Parietal lobe (tissue), 1 donor: Measurements from ENCODE around the gene FAM3D. TPM values are rescaled to one million over a fixed set of nuclear protein-coding genes. Genes with fewer than 3 reads are reported as not detected.

Experiments
- total RNA-seq: library from RNA; depleted of rRNA; stranded (reverse); fragments of >200 nt; gene quantifications from one replicate; pipeline ENCODE4 v1.2.3, GENCODE V29; 2014

FAM3D gene, protein sequence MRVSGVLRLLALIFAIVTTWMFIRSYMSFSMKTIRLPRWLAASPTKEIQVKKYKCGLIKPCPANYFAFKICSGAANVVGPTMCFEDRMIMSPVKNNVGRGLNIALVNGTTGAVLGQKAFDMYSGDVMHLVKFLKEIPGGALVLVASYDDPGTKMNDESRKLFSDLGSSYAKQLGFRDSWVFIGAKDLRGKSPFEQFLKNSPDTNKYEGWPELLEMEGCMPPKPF
- not detected for total RNA-seq

DNA sequence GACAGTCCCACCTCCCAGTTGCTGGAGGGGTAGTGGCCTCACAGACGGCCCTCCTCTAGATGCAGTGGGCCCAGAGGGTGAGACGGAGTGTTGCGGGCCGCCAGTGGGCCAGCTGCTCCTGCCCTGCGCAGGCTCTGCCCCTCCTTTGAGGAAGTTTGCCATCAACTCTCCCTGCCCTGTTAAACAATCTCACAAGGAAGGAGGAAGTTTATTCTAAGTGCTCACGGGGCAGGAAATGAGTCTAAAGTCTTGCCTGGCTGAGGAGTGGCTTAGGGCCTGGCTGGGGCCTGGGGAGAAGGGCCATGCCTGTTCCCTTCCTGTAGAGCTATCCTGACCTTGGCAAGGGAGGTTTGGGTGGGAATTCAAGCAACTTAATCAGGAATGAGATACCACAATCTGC, at the start of gene FAM3D:
Gene FAM3D, minus strand, starts transcription at position 92 of the 400 bp plus-strand sequence. CDS start 11,211 bp downstream, outside the sequence.

Other genes with a start within 250 kb of the FAM3D start
- gene PDHB, start 232.9 kb downstream of the FAM3D start, total RNA-seq: 57.6 TPM
- gene KCTD6, start 174.7 kb downstream of the FAM3D start, total RNA-seq: 37.9 TPM
- 3.4 TPM for gene ACOX2, start 129.6 kb downstream of the FAM3D start, total RNA-seq
- gene FAM107A, start 89.4 kb downstream of the FAM3D start, total RNA-seq: 19.7 TPM